A673 (cell line): ENCODE results near the gene NFATC2.

ENCODE experiments used
- CTCF ChIP-seq: fragments of 300-800, 200-600 bp; sonication (generic); conservative IDR thresholded peaks from 2 replicates; pipeline ENCODE4 v1.5.1; 2017; ENCODE audit warnings: low read depth, mild to moderate bottlenecking, antibody characterized with exemption, low read length, moderate library complexity, mixed read lengths
- EZH2 ChIP-seq: fragments of 200-600 bp; sonication (generic); IDR thresholded peaks from 2 replicates; pipeline ENCODE4 v1.6.1; 2017; ENCODE audit warnings: borderline replicate concordance, low read depth, mild to moderate bottlenecking, mixed read lengths, antibody characterized with exemption, low read length; ENCODE audit not compliant: poor library complexity, severe bottlenecking

DNA sequence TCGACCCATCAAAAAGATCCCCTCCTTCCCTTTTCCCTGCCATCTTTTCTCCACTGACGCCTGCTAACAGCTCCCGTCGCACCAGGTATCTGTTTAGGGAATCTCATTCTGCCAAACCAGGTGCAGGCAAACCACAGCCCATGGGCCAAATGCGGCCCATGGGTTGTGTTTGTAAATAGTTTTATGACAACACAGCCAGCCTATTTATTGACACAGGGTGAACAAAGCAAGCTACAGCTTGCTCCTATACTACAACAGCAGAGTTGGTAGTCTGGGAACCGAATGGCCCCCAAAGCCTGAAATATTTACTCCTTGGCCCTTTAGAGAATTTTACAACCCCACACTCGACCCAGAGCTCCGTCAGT lies 16.4 kb downstream of the NFATC2 start:
- TF ChIP-seq CTCF (no peak), EZH2 (no peak)
